ENCODE data around the gene ZNF205. TPM values are rescaled to one million over a fixed set of nuclear protein-coding genes. Genes with fewer than 3 reads are reported as not detected.
A peak's percentile ranks its signal among the peaks of the same experiment; 100 is the strongest.

ZNF205 gene
- total RNA-seq, 2 donors from 2014 or later: 9.9 to 10.5 TPM

- DNase-seq: no peak
- no peaks in the 10 kb centered on the region for H3K27me3 ChIP-seq
- no peaks in the 10 kb centered on the region for H3K9me3 ChIP-seq
- H3K4me1 ChIP-seq: no peaks in the 10 kb centered on the region
- H3K36me3 ChIP-seq: no peaks in the 10 kb centered on the region
- intact Hi-C loops (cut with DNase I): no loop called here
- no peak overlapping the region for H3K27ac ChIP-seq
- H3K4me3 ChIP-seq: no peak overlapping the region
- H3K9ac ChIP-seq (ENCODE audit: low read depth in 2 of 2, low read length in 2 of 2): no peak overlapping the region
- TF ChIP-seq CTCF (IDR thresholded peaks at IDR 0.05): no peak
Measured at GRCh38 chr16:3099395-3099731, 13.0 kb upstream of the ZNF205 start.

GRCh38 chr16:3099732-3100499 is 12.5 kb upstream of the ZNF205 start:
- peak; percentile 97 for DNase-seq
- no peak for TF ChIP-seq CTCF (IDR thresholded peaks at IDR 0.05)
- Histone ChIP-seq H3K4me3 (no peak overlapping the region), H3K36me3 (no peaks in the 10 kb centered on the region), H3K4me1 (no peaks in the 10 kb centered on the region), H3K9ac (ENCODE audit: low read depth in 2 of 2, low read length in 2 of 2) (no peak overlapping the region), H3K27me3 (no peaks in the 10 kb centered on the region), H3K27ac (no peak overlapping the region), H3K9me3 (no peaks in the 10 kb centered on the region)
- intact Hi-C loops (cut with DNase I): no loop called here

- intact Hi-C loops (cut with DNase I): no loop called here
- peak; percentile 49 for TF ChIP-seq CTCF (IDR thresholded peaks at IDR 0.05)
- Histone ChIP-seq H3K36me3 (no peaks in the 10 kb centered on the region), H3K27ac (no peak overlapping the region), H3K4me3 (no peak overlapping the region), H3K4me1 (no peaks in the 10 kb centered on the region), H3K9ac (ENCODE audit: low read depth in 2 of 2, low read length in 2 of 2) (no peak overlapping the region), H3K9me3 (no peaks in the 10 kb centered on the region), H3K27me3 (no peaks in the 10 kb centered on the region)
- peak; percentile 62 for DNase-seq
Measured at GRCh38 chr16:3101018-3101840, 11.2 kb upstream of the ZNF205 start.

- Histone ChIP-seq H3K4me1 (no peaks in the 10 kb centered on the region), H3K9ac (ENCODE audit: low read depth in 2 of 2, low read length in 2 of 2) (no peak overlapping the region), H3K9me3 (no peaks in the 10 kb centered on the region), H3K36me3 (no peaks in the 10 kb centered on the region), H3K27me3 (no peaks in the 10 kb centered on the region), H3K4me3 (no peak overlapping the region), H3K27ac (no peak overlapping the region)
- DNase-seq: no peak
- TF ChIP-seq CTCF (IDR thresholded peaks at IDR 0.05): no peak
- intact Hi-C loops (cut with DNase I): no loop called here
Measured at GRCh38 chr16:3101841-3102470, 10.4 kb upstream of the ZNF205 start.

GRCh38 chr16:3106205-3106928 is 6.0 kb upstream of the ZNF205 start:
- Histone ChIP-seq H3K4me3 (peak overlapping the region; percentile 56), H3K36me3 (no peaks in the 10 kb centered on the region), H3K27me3 (no peaks in the 10 kb centered on the region), H3K9ac (ENCODE audit: low read depth in 2 of 2, low read length in 2 of 2) (peak overlapping the region; percentile 71 to 89), H3K9me3 (no peaks in the 10 kb centered on the region), H3K4me1 (no peaks in the 10 kb centered on the region), H3K27ac (peak overlapping the region; percentile 62)
- peak; percentile 93 for DNase-seq
- intact Hi-C loops (cut with DNase I): no loop called here
- no peak for TF ChIP-seq CTCF (IDR thresholded peaks at IDR 0.05)

Measured in colonic mucosa (tissue), 4 donors.